HG02970 (cell line): ENCODE measurements around the gene ITIH4.

Experiments used
- ATAC-seq: cut with Tn5 transposase; IDR thresholded peaks from one replicate; pipeline ENCODE4 v1.9.1; 2021; ENCODE audit warnings: mild to moderate bottlenecking, moderate library complexity, moderate number of reproducible peaks; ENCODE audit not compliant: unreplicated experiment, low FRiP score

ITIH4 gene

GRCh38 chr3:52849656-52850055, 19.2 kb upstream of the ITIH4 start:
- ATAC-seq: no peak

DNA sequence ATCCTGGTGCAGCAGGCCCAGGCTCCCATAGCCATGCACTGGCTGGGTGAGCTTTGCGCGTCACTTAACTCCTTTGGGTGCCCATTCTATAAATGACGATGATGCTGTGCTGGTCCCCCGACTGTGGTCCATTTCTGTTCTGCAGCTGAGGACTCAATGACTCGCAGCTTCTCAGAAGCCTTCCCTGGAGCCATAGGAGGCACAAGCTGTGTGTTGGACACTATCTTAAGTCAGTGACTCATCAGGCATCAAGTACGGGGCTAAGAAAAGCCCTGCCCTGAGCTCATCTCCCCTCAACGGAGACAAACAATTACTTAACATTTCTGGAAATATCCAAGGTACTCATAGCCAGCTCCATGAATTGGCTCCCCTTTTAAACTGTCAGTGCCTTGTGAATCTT, 18.1 kb upstream of the ITIH4 start:
- ATAC-seq: no peak

- no peak for ATAC-seq
Observed at GRCh38 chr3:52847726-52848125, 17.3 kb upstream of the ITIH4 start.

DNA sequence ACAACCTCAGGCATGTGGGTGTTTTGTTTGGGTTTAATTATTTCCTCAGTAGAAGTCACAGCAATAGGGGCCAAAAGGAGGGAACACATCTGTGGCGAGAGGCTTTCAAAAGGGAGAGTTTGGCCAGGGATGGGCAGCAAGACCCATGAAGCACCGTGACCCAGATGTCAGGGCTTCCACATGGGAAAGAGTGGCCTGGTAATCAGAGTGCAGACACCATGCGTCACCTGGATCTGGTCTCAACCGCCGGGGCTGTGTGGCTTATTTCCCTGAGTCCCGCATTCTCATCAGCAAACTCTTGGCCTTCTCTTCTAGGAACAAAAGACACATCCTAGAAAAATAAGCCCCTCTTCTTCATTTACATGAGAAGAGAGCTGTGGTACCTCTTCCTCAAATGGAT, 16.8 kb upstream of the ITIH4 start:
- no peak for ATAC-seq

DNA sequence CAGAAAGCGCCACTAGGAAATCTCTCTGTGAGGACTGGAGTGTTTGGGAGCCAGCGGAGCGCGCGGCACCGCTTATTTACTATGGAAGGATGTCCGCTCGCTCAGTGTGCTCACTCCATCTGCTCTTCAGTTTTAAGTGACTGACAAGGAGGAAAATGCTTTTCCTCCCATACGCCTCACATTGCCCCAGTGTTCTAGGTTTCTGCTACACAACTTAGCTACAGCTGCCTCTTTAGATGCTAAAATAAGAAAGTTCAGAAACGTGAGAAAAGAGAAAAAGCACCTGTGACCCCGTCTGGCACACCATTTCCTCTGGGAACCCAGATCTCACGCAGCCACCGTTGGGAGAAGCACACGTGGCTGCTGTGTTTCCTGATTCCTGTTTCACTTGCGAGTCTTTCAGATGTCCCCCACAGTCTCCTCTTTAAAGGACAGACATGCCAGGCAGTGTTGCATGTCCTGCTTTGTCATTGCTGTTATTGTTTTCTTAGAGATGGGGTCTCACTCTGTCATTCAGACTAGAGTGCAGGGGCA, 16.0 kb upstream of the ITIH4 start:
- no peak for ATAC-seq

- ATAC-seq: no peak
Observed at GRCh38 chr3:52845691-52846431, 15.4 kb upstream of the ITIH4 start.

- no peak for ATAC-seq
Observed at GRCh38 chr3:52845157-52845556, 14.7 kb upstream of the ITIH4 start.

- ATAC-seq: no peak
Observed at GRCh38 chr3:52844290-52844975, 14.0 kb upstream of the ITIH4 start.

GRCh38 chr3:52843881-52844280, 13.4 kb upstream of the ITIH4 start:
- ATAC-seq: no peak

DNA sequence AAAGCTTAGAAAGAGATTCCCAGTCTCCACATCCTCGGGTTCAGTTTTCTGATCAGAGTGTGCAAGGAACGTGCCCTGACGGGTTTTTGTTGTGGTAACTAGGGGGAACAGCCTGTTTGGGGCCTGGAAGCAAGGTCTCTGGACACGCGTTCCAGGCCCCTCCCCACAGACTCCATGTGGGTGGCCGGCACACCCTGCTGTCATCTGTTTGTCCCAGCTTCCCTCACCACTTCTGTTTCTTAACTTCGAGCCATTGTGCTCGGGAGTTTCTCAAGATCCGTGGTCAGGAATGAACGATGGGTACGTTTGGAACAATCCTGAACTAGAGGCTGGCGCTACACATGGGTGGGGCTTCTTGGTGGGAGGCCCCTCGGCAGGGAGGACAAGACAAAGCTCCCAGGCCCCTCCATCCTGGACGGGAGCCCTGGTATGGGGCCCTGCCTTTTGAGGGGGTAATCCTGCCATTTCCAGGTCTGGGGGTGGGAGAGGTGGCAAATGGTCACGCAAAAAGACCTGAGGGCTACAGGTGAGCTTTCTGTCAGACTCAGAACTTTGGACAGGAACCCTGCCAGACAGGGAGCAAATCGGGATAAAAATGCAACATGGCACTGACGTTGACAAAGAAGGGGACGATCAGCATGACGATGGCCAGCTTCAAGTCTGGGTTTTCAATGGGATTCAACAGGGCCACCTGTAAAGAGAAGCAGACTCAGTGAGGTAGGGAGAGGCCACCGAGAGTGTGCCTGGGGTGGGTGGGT, 12.8 kb upstream of the ITIH4 start:
- ATAC-seq: no peak

GRCh38 chr3:52842424-52842823, 12.0 kb upstream of the ITIH4 start:
- ATAC-seq: no peak

- ATAC-seq: no peak
Observed at GRCh38 chr3:52841981-52842340, 11.5 kb upstream of the ITIH4 start.

- ATAC-seq: no peak
Observed at GRCh38 chr3:52841211-52841980, 10.9 kb upstream of the ITIH4 start.

GRCh38 chr3:52839892-52840545, 9.5 kb upstream of the ITIH4 start:
- no peak for ATAC-seq

- no peak for ATAC-seq
Observed at GRCh38 chr3:52839268-52839575, 8.8 kb upstream of the ITIH4 start.

- no peak for ATAC-seq
Observed at GRCh38 chr3:52838561-52839267, 8.2 kb upstream of the ITIH4 start.

- no peak for ATAC-seq
Observed at GRCh38 chr3:52836986-52837385, 6.5 kb upstream of the ITIH4 start.

GRCh38 chr3:52836471-52836845, 6.0 kb upstream of the ITIH4 start:
- no peak for ATAC-seq

- no peak for ATAC-seq
Observed at GRCh38 chr3:52835766-52836470, 5.4 kb upstream of the ITIH4 start.
